Vagina (tissue), 2 donors: ENCODE data around the gene TBC1D3K.

Source experiments
- POLR2A ChIP-seq, 2 donors: fragments of 450-650 bp; IDR thresholded peaks; one replicate each; pipeline ENCODE4 v1.6.1; 2017; ENCODE audit warnings: antibody characterized with exemption in 2 of 2, mild to moderate bottlenecking in 2 of 2, moderate library complexity in 2 of 2
- POLR2AphosphoS5 ChIP-seq, 2 donors: sonication (generic); formaldehyde crosslinking; IDR thresholded peaks; one replicate each; pipeline ENCODE4 v1.9.0; 2017; ENCODE audit warnings: antibody characterized with exemption in 2 of 2, mild to moderate bottlenecking in 2 of 2, low read depth in 1 of 2; ENCODE audit not compliant: insufficient read depth in 1 of 2
- TF ChIP-seq, protein P1 (sequence below), 3 experiments: fragments of 450-650 bp in 2 of 3; fragments of 200-600 bp in 1 of 3; sonication (generic) in 1 of 3; IDR thresholded peaks; one replicate each; pipeline ENCODE4 v1.5.1; 2017 to 2019; ENCODE audit warnings: antibody characterized with exemption in 3 of 3, mild to moderate bottlenecking in 2 of 3, moderate library complexity in 2 of 3

- TF ChIP-seq, protein P1, sequence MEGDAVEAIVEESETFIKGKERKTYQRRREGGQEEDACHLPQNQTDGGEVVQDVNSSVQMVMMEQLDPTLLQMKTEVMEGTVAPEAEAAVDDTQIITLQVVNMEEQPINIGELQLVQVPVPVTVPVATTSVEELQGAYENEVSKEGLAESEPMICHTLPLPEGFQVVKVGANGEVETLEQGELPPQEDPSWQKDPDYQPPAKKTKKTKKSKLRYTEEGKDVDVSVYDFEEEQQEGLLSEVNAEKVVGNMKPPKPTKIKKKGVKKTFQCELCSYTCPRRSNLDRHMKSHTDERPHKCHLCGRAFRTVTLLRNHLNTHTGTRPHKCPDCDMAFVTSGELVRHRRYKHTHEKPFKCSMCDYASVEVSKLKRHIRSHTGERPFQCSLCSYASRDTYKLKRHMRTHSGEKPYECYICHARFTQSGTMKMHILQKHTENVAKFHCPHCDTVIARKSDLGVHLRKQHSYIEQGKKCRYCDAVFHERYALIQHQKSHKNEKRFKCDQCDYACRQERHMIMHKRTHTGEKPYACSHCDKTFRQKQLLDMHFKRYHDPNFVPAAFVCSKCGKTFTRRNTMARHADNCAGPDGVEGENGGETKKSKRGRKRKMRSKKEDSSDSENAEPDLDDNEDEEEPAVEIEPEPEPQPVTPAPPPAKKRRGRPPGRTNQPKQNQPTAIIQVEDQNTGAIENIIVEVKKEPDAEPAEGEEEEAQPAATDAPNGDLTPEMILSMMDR (IDR thresholded peaks at IDR 0.05) = no peak
- TF ChIP-seq POLR2A (IDR thresholded peaks at IDR 0.05) = no peak
- TF ChIP-seq POLR2AphosphoS5 (IDR thresholded peaks at IDR 0.05; ENCODE audit: insufficient read depth in 1 of 2, low read depth in 1 of 2) = no peak
Measured at GRCh38 chr17:37884516-37884915, 39.7 kb upstream of the TBC1D3K start.
